GF-D8 (cell line): Measurements from ENCODE around the gene OR9I1.

ENCODE experiments used
- DNase-seq: peaks from one replicate; lab custom pipeline; 2025; lab: John Stamatoyannopoulos, UW

The OR9I1 gene

GRCh38 chr11:58125469-58125868 lies at the start of gene OR9I1:
Gene OR9I1 (minus strand): TSS chr11:58125530. CDS start chr11:58119444, 6,086 bp downstream.
- DNase-seq, result no peak

- DNase-seq, result no peak
Observed at GRCh38 chr11:58165504-58166106, 40.3 kb upstream of the OR9I1 start.

GRCh38 chr11:58164990-58165389 lies 39.7 kb upstream of the OR9I1 start:
- no peak for DNase-seq

- no peak for DNase-seq
Observed at GRCh38 chr11:58164389-58164788, 39.1 kb upstream of the OR9I1 start.

GRCh38 chr11:58152781-58153180 lies 27.5 kb upstream of the OR9I1 start:
- no peak for DNase-seq

GRCh38 chr11:58142761-58143160 lies 17.4 kb upstream of the OR9I1 start:
- no peak for DNase-seq

- DNase-seq, result no peak
Observed at GRCh38 chr11:58135171-58135570, 9.8 kb upstream of the OR9I1 start.

GRCh38 chr11:58134151-58134550 lies 8.8 kb upstream of the OR9I1 start:
- DNase-seq, result no peak

GRCh38 chr11:58133309-58134076 lies 8.2 kb upstream of the OR9I1 start:
- DNase-seq, result no peak

- DNase-seq, result no peak
Observed at GRCh38 chr11:58127350-58127749, 2.0 kb upstream of the OR9I1 start.

GRCh38 chr11:58121096-58121495 lies 4.2 kb downstream of the OR9I1 start:
- no peak for DNase-seq

GRCh38 chr11:58097437-58097836 lies 27.9 kb downstream of the OR9I1 start:
- no peak for DNase-seq

GRCh38 chr11:58086528-58086927 lies 38.8 kb downstream of the OR9I1 start:
- DNase-seq, result no peak

GRCh38 chr11:58075781-58076180 lies 49.5 kb downstream of the OR9I1 start:
- DNase-seq, result no peak

GRCh38 chr11:58070585-58070984 lies 54.7 kb downstream of the OR9I1 start:
- no peak for DNase-seq

- no peak for DNase-seq
Observed at GRCh38 chr11:58068655-58069054, 56.7 kb downstream of the OR9I1 start.

- DNase-seq, result no peak
Observed at GRCh38 chr11:58067685-58068084, 57.6 kb downstream of the OR9I1 start.
